Activated naive CD4-positive, alpha-beta T cell treated with anti-CD3 and anti-CD28 coated beads, Interleukin-2, amount 50 U/mL, for 72 hours (primary cell): Measurements from ENCODE around the gene OR4K1. TPM values are rescaled to one million over a fixed set of nuclear protein-coding genes. Genes with fewer than 3 reads are reported as not detected.
A peak's percentile ranks its signal among the peaks of the same experiment; 100 is the strongest.
"Not testable (repeated sequence)": the region's sequence is repeated elsewhere in the genome, so short reads cannot be mapped to it uniquely, and the experiment has no call there.

Experiments
- ATAC-seq, 2 donors: fragments of 150-1000 bp; cut with Tn5 transposase; 2 replicates each; pipeline ENCODE4 v1.10.0; 2021; ENCODE audit warnings: mild to moderate bottlenecking in 2 of 2, moderate library complexity in 2 of 2
- DNase-seq, 2 donors: peaks; one replicate each; pipeline ENCODE4 v3.0.0; 2021 to 2022; ENCODE audit warnings: low spot score in 2 of 2
- H3K27ac Mint-ChIP-seq, 2 donors: one replicate each; pipeline ENCODE4 v1.8.0; 2022; ENCODE audit warnings: mild to moderate bottlenecking in 2 of 2, mixed read lengths in 2 of 2
- H3K36me3 Mint-ChIP-seq, 2 donors: one replicate each; pipeline ENCODE4 v1.8.0; 2022; ENCODE audit warnings: mixed read lengths in 2 of 2
- H3K9me3 Mint-ChIP-seq, 2 donors: one replicate each; pipeline ENCODE4 v1.8.0; 2022; ENCODE audit warnings: mixed read lengths in 2 of 2
- total RNA-seq, 2 donors: library from RNA; stranded (reverse); gene quantifications; one replicate each; pipeline ENCODE4 v1.2.3, GENCODE V29; 2022

OR4K1 gene
- total RNA-seq = not detected

GRCh38 chr14:19930617-19931016 is at the start of gene OR4K1:
Gene OR4K1, plus strand, starts transcription at chr14:19930917. Its CDS starts 4,750 bp downstream, at chr14:19935667.
- ATAC-seq (no peak), DNase-seq (no peak)
- no peak within 1 kb of the TSS for H3K27ac Mint-ChIP-seq
- H3K9me3 Mint-ChIP-seq = no peaks in the 10 kb centered on the region
- H3K36me3 Mint-ChIP-seq = no peaks in the 10 kb centered on the region

DNA sequence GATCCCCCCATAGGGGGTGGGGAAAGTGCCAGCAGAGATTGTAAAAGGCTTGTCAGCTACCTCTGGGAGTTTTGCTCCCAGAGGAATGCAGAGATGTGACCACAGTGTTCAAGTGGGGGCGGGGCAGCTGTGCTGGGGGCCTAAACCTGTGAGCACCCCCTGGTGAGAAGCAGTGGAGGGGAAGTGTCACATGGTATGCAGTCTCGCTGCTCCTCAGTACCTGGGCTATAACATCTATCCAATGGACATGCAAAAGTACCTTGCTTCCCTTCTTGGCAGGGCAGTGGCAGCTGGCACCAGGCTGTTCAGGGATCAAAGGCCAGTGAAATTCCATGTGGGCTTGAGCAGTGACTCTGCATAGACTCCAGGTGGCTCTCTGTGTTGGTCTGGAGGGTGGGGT is 35.4 kb upstream of the OR4K1 start:
- peaks cover 17 to 30% of the 10 kb centered on the region in 2 donors for H3K36me3 Mint-ChIP-seq
- H3K9me3 Mint-ChIP-seq = peaks cover 19 to 20% of the 10 kb centered on the region in 2 donors
- DNase-seq = no peak
- ATAC-seq = no peak
- no peak overlapping the region for H3K27ac Mint-ChIP-seq

DNA sequence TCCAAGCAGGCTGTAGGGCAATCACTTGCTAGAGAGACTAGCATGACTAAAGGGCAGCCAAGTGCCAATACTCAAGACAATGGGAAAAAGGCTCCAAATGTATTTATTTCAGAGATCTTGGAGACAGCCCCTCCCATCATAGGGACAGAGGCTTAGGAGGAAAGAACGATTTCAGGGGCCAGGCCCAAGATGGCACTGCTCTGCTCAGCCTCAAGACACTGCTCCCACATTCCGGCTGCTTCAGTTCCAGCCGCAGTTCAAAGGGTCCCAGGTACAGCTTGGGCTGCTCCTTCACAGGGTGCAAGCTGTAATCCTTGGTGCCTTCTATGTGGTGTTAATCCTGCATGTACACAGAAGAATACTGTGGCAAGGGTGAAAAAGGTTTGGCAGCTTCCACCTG is 29.7 kb upstream of the OR4K1 start:
- DNase-seq (no peak), ATAC-seq (no peak)
- Mint-ChIP-seq H3K27ac (no peak overlapping the region), H3K9me3 (peaks cover 9 to 11% of the 10 kb centered on the region in 2 donors), H3K36me3 (peaks cover 5 to 11% of the 10 kb centered on the region in 2 donors)

DNA sequence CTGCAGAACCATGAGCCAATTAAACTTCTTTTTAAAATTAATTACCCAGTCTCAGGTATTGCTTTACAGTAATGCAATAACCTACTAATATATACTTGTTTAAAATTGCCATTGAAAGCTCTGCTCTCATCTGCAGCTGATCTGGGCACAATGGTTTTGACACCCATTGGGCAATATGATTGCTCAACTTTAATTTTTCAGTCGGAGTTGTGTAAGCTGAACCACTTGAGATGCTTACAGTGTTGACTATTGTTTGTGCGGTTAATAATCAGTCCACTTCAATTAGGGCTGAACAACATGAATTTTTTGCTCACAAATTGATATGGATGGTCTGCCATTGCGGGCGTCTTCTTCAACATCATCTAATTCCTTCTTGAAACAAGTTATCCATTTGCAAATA is 28.3 kb upstream of the OR4K1 start:
- DNase-seq (no peak), ATAC-seq (no peak)
- H3K9me3 Mint-ChIP-seq = peaks cover 0 to 4% of the 10 kb centered on the region in 2 donors
- peaks cover 0 to 4% of the 10 kb centered on the region in 2 donors for H3K36me3 Mint-ChIP-seq
- H3K27ac Mint-ChIP-seq = no peak overlapping the region

GRCh38 chr14:19906665-19907064 is 24.1 kb upstream of the OR4K1 start:
- peaks cover 7% of the 10 kb centered on the region in 2 donors for H3K36me3 Mint-ChIP-seq
- H3K9me3 Mint-ChIP-seq = peaks cover 0 to 6% of the 10 kb centered on the region in 2 donors
- ATAC-seq = no peak
- DNase-seq = no peak
- H3K27ac Mint-ChIP-seq = no peak overlapping the region

DNA sequence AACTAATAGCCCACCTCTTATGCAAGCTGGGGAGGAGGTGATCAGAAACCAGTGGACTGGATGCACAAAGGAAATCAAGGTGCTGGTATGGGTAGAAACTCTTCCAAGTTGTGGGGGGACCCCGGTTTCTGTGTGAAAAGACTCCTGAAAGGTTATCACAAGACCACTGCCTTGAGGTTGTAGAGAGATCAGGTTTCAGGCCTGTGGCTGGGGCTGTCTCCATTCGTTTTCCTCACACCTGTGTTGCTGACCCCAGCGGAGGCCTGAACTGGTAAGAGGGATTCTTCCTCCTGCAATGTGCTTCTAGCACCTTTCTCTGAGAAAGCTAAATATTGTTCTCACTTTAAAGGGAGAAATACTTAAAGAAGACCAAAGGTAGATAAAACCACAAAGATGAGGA is 19.6 kb upstream of the OR4K1 start:
- no peak for ATAC-seq
- Mint-ChIP-seq H3K36me3 (peaks cover 10% of the 10 kb centered on the region in 2 donors), H3K9me3 (peaks cover 0 to 9% of the 10 kb centered on the region in 2 donors)

DNA sequence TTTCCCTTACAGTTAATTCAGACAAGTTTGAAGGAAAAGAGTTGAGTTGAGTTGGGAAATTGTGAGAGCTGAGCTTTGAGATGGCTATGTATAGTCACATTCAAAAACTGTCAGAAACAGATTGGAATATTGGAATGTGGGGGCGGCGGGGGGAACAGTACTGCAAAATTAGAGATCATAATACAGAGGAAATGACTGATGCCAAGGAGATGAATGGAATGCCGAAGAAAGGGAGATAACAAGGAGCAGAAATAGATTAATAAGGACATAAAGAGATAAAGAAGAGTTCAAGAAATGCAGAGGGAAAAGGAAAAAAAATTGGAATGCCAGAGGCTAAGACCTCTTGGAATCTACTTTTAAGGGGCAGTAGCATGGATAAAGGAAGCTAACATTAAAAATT is 13.5 kb upstream of the OR4K1 start:
- Mint-ChIP-seq H3K27ac (no peak overlapping the region), H3K9me3 (peaks cover 0 to 3% of the 10 kb centered on the region in 2 donors), H3K36me3 (no peaks in the 10 kb centered on the region)
- ATAC-seq (no peak), DNase-seq (no peak)

More for the DNA sequence above, 19.6 kb upstream of the OR4K1 start:
- no peak for DNase-seq
- H3K27ac Mint-ChIP-seq = no peak overlapping the region

DNA sequence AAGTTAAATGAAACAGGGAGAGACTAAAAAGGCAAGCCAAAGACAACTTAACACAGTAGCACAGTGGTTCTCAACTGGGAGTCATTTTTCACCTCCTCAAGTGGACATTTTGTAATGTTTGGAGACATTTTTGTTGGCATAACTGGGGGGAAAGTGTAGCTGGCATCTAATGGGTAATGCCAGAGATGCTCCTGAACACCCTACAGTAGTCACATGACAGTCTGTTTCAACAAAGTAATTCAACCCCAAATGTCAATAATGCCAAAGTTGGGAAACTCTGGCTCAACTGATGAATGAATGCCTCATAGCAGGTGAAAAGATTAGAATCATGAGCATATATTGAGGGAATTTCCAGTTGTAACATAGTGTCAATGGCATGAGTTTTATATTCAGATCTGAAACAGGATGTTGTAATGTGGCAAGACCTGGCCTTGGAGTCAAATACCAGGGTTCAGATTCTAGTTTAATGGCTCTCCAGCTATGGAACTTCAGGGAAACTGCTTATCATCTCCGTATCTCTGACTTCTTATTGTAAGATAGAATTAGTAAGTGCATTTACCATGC is 12.7 kb upstream of the OR4K1 start:
- Mint-ChIP-seq H3K36me3 (no peaks in the 10 kb centered on the region), H3K27ac (no peak overlapping the region), H3K9me3 (peaks cover 0 to under 1% of the 10 kb centered on the region in 2 donors)
- no peak for ATAC-seq
- no peak for DNase-seq

GRCh38 chr14:19918553-19919264 is 12.0 kb upstream of the OR4K1 start:
- no peaks in the 10 kb centered on the region for H3K36me3 Mint-ChIP-seq
- no peak for DNase-seq
- no peak for ATAC-seq
- H3K27ac Mint-ChIP-seq = no peak overlapping the region
- H3K9me3 Mint-ChIP-seq = no peaks in the 10 kb centered on the region

GRCh38 chr14:19920021-19920657 is 10.6 kb upstream of the OR4K1 start, which contains the start of gene OR4K5:
Gene OR4K5, plus strand, starts transcription at chr14:19920607. Its CDS starts 0 bp downstream, at chr14:19920607.
- no peaks in the 10 kb centered on the region for H3K9me3 Mint-ChIP-seq
- no peak for ATAC-seq

GRCh38 chr14:19941668-19942067 is 11.0 kb downstream of the OR4K1 start:
- Mint-ChIP-seq H3K9me3 (peaks cover under 1 to 1% of the 10 kb centered on the region in 2 donors), H3K27ac (no peak overlapping the region), H3K36me3 (no peaks in the 10 kb centered on the region)
- DNase-seq (no peak), ATAC-seq (no peak)

More at GRCh38 chr14:19920021-19920657, 10.6 kb upstream of the OR4K1 start, which contains the start of gene OR4K5:
- no peak for DNase-seq
- Mint-ChIP-seq H3K27ac (no peak within 1 kb of the TSS), H3K36me3 (no peaks in the 10 kb centered on the region)

DNA sequence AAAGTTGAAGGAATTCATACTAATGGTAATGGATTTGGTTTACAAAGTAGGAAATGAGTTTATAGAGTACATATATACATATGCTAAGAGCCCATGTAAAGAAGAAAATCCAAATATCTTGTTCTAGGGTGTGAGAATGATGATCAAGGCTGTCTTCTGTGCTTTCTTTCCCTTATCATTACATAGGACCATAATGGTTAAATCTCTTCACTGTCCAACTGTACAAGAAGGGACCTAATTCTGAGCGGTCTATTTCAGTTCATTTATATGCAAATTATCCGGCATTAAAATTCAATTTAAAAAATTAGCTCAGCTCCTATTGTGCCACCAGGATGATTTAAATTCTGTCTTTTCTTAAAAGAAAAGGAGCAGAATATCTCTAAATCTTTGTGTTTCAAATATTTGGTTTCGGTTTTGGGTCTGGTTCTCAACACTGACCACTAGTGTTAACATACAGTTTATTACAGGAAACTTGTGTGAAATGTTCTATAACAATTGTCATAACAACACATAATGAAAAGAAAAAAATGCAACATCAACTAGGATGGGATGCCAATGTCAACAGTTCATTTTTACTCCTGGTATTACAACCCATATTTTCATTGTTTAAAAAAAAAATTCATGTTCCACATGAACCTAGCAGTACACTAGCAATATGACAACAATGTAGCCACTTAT is 16.8 kb downstream of the OR4K1 start:
- H3K27ac Mint-ChIP-seq = no peak overlapping the region
- no peak for ATAC-seq
- DNase-seq = no peak
- no peaks in the 10 kb centered on the region for H3K36me3 Mint-ChIP-seq
- H3K9me3 Mint-ChIP-seq = peaks cover 4 to 5% of the 10 kb centered on the region in 2 donors

GRCh38 chr14:19949218-19949617 is 18.5 kb downstream of the OR4K1 start:
- peaks cover 4 to 5% of the 10 kb centered on the region in 2 donors for H3K9me3 Mint-ChIP-seq
- no peaks in the 10 kb centered on the region for H3K36me3 Mint-ChIP-seq
- H3K27ac Mint-ChIP-seq = no peak overlapping the region
- DNase-seq = no peak
- ATAC-seq = no peak

GRCh38 chr14:19969735-19970134 is 39.0 kb downstream of the OR4K1 start:
- not testable (repeated sequence) for H3K27ac Mint-ChIP-seq, H3K36me3 Mint-ChIP-seq, H3K9me3 Mint-ChIP-seq, ATAC-seq, DNase-seq

DNA sequence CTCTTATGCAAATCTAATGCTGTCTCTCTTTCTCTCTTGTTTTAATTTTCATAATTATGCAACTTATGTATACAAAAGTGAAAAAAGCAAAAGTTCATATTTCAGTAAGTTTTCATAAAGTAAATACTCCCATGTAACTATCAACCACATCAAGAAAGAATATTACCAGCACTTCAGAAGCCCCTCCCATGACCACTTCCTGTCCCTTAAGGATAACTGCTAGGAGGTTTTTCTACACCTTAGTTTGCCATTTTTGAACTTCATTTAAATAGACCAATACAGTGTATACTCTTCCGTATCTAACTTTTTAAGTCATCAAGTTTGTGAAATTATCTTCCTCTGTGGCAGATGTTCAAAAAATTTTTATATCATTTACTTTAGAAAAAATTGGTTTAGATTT is 44.1 kb downstream of the OR4K1 start:
- H3K9me3 Mint-ChIP-seq = peaks cover 7% of the 10 kb centered on the region in 2 donors
- DNase-seq = no peak
- ATAC-seq = peak; percentile 36 to 43
- no peak overlapping the region for H3K27ac Mint-ChIP-seq
- peaks cover 0 to 4% of the 10 kb centered on the region in 2 donors for H3K36me3 Mint-ChIP-seq

- peaks cover 0 to 4% of the 10 kb centered on the region in 2 donors for H3K36me3 Mint-ChIP-seq
- no peak for DNase-seq
- ATAC-seq = no peak
- peaks cover 7% of the 10 kb centered on the region in 2 donors for H3K9me3 Mint-ChIP-seq
- no peak within 1 kb of the TSS for H3K27ac Mint-ChIP-seq
These were observed 44.6 kb downstream of the OR4K1 start, which contains the start of gene OR4K15 for GRCh38 chr14:19975291-19975690. Gene OR4K15, plus strand, starts transcription at chr14:19975591. Its CDS starts 0 bp downstream, at chr14:19975591.
